ENCODE measurements around the gene KRTAP25-1.

DNA sequence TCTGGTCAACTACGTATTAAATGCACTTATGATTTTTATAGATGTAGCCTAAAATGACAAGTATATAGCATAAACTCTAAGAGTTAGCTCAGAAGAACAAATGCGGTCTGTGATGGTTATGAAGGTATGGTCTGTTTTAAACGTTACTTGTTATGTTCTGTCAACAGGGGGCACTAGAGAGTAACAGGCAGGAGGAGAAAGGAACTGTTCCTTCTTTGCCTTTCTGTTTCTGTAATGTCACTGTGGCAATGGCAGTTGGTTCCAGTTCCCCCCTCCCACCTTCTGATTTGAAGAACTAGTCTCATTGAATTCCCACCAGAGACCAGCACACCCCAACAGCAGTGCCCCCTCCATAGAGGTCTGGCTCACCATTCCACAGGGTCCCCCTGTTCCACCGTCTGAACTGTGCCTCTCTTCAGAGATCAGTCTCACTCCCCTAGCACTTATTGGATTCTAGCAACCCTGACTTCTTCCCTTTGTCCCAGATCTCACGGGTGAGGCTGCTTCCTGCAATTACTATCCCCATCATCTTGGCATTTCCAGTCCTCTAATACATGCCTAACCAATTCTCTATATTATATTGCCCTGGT is 20.6 kb downstream of the KRTAP25-1 start:
- TF ChIP-seq YY1 (IDR thresholded peaks at IDR 0.05; ENCODE audit: insufficient read depth, insufficient read length) (no peak), ZNF274 (IDR thresholded peaks at IDR 0.05; ENCODE audit: low read depth, low read length) (no peak)
